Lower leg skin (tissue), 3 donors: ENCODE results near the gene GYG2.

Experiments
- POLR2A ChIP-seq, 2 donors: fragments of 450-650 bp; IDR thresholded peaks; one replicate each; pipeline ENCODE4 v1.6.1; 2016 to 2017; ENCODE audit warnings: antibody characterized with exemption in 2 of 2, mild to moderate bottlenecking in 1 of 2, moderate library complexity in 1 of 2
- TF ChIP-seq, protein P1 (sequence below), 3 donors: fragments of 450-650 bp; IDR thresholded peaks; one replicate each; pipeline ENCODE4 v1.5.1; 2016; ENCODE audit warnings: antibody characterized with exemption in 3 of 3, mild to moderate bottlenecking in 3 of 3, moderate library complexity in 2 of 3

GRCh38 chrX:2828959-2829411 is 255 bp downstream of the GYG2 start:
- TF ChIP-seq, protein P1, sequence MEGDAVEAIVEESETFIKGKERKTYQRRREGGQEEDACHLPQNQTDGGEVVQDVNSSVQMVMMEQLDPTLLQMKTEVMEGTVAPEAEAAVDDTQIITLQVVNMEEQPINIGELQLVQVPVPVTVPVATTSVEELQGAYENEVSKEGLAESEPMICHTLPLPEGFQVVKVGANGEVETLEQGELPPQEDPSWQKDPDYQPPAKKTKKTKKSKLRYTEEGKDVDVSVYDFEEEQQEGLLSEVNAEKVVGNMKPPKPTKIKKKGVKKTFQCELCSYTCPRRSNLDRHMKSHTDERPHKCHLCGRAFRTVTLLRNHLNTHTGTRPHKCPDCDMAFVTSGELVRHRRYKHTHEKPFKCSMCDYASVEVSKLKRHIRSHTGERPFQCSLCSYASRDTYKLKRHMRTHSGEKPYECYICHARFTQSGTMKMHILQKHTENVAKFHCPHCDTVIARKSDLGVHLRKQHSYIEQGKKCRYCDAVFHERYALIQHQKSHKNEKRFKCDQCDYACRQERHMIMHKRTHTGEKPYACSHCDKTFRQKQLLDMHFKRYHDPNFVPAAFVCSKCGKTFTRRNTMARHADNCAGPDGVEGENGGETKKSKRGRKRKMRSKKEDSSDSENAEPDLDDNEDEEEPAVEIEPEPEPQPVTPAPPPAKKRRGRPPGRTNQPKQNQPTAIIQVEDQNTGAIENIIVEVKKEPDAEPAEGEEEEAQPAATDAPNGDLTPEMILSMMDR (IDR thresholded peaks at IDR 0.05): no peak
- no peak for TF ChIP-seq POLR2A (IDR thresholded peaks at IDR 0.05)
